Neural progenitor cell (in vitro differentiated cells): ENCODE results near the gene RRN3. TPM values are rescaled to one million over a fixed set of nuclear protein-coding genes. Genes with fewer than 3 reads are reported as not detected.
"Not testable (repeated sequence)": the region's sequence is repeated elsewhere in the genome, so short reads cannot be mapped to it uniquely, and the experiment has no call there.

Experiments used
- DNase-seq: peaks from one replicate; pipeline ENCODE4 v3.0.0-alpha.2; 2016; ENCODE audit warnings: low spot score
- H2AFZ ChIP-seq: fragments of 200-600 bp; sonication (generic); replicated peaks from 2 replicates; pipeline ENCODE4 v1.6.1; 2016; ENCODE audit warnings: antibody characterized with exemption
- H3F3A ChIP-seq: fragments of 200-600 bp; sonication (generic); 2 replicates; pipeline ENCODE4 v1.6.1; 2016; ENCODE audit warnings: antibody characterized with exemption, low read depth
- H3K27ac ChIP-seq: fragments of 200-600 bp; sonication (generic); 2 replicates; pipeline ENCODE4 v1.5.1; 2016; ENCODE audit warnings: mild to moderate bottlenecking
- H3K27me3 ChIP-seq: fragments of 200-600 bp; sonication (generic); 2 replicates; pipeline ENCODE4 v1.6.1; 2016; ENCODE audit warnings: mild to moderate bottlenecking, moderate library complexity
- H3K36me3 ChIP-seq: fragments of 200-600 bp; sonication (generic); 2 replicates; pipeline ENCODE4 v1.5.1; 2016
- H3K4me1 ChIP-seq: fragments of 200-600 bp; sonication (generic); 2 replicates; pipeline ENCODE4 v1.6.1; 2016; ENCODE audit warnings: mixed run types
- H3K4me2 ChIP-seq: fragments of 200-600 bp; sonication (generic); 2 replicates; pipeline ENCODE4 v1.6.1; 2016
- H3K4me3 ChIP-seq: fragments of 200-600 bp; sonication (generic); 2 replicates; pipeline ENCODE4 v1.5.1; 2016
- H3K79me2 ChIP-seq: fragments of 200-600 bp; sonication (generic); 2 replicates; pipeline ENCODE4 v1.6.1; 2016; ENCODE audit warnings: low read depth
- H3K9ac ChIP-seq: fragments of 200-600 bp; sonication (generic); 2 replicates; pipeline ENCODE4 v1.6.1; 2016
- H3K9me3 ChIP-seq: fragments of 200-600 bp; sonication (generic); 2 replicates; pipeline ENCODE4 v1.5.1; 2016; ENCODE audit warnings: low read depth
- H4K20me1 ChIP-seq: fragments of 200-600 bp; sonication (generic); 2 replicates; pipeline ENCODE4 v1.6.1; 2016; ENCODE audit warnings: low read depth
- H3K27ac Mint-ChIP-seq: 3 replicates; pipeline ENCODE4 v1.8.0; 2021; ENCODE audit warnings: mixed read lengths
- H3K27me3 Mint-ChIP-seq: 2 replicates; pipeline ENCODE4 v1.8.0; 2022; ENCODE audit warnings: low read depth, mild to moderate bottlenecking, inconsistent platforms, moderate library complexity, mixed read lengths; ENCODE audit not compliant: insufficient read depth
- H3K36me3 Mint-ChIP-seq: 3 replicates; pipeline ENCODE4 v1.8.0; 2021; ENCODE audit warnings: mixed read lengths
- H3K4me1 Mint-ChIP-seq: 3 replicates; pipeline ENCODE4 v1.8.0; 2021; ENCODE audit warnings: mixed read lengths
- H3K4me3 Mint-ChIP-seq: 3 replicates; pipeline ENCODE4 v1.8.0; 2021; ENCODE audit warnings: mild to moderate bottlenecking, moderate library complexity, mixed read lengths
- H3K9me3 Mint-ChIP-seq: 3 replicates; pipeline ENCODE4 v1.8.0; 2020; ENCODE audit warnings: mixed read lengths
- total RNA-seq: library from RNA; depleted of rRNA; stranded (reverse); fragments of >200 nt; gene quantifications from 2 replicates; pipeline ENCODE4 v1.2.3, GENCODE V29; 2015; ENCODE audit warnings: low replicate concordance
- TF ChIP-seq, protein P1 (sequence below): fragments of 200-600 bp; sonication (generic); IDR thresholded peaks from 2 replicates; pipeline ENCODE4 v1.5.1; 2017; ENCODE audit warnings: antibody characterized with exemption, mild to moderate bottlenecking

Gene RRN3
- total RNA-seq, 1 donor from 2014 or later, result 39.1 TPM

DNA sequence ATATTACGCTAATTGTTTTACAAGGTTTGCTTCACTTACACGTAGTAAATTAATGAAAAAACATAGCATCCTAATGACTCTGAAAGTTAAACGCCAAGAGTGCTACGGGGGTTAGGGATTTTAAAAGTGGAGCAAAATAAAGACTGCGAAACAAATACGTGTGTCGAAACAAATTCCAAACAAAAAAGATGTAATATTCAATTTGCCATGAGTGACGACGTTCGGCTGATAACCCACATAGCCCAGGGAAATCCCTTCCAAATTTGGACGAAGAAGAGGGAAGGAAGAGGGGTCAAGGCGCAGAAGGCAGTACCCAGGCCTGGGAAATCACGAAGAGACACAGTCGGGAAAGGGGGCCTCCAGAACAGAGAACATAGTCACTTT is 509 bp downstream of the RRN3 start:
- not testable (repeated sequence) for H3K27ac ChIP-seq, H3K9me3 Mint-ChIP-seq, H3K36me3 Mint-ChIP-seq, H3K4me1 ChIP-seq, H3K27ac Mint-ChIP-seq, H3K27me3 ChIP-seq, H3K27me3 Mint-ChIP-seq, H3K9me3 ChIP-seq, H3F3A ChIP-seq, DNase-seq, H2AFZ ChIP-seq, H4K20me1 ChIP-seq, H3K36me3 ChIP-seq
- Mint-ChIP-seq H3K4me3 (peak overlapping the region; percentile 99), H3K4me1 (peaks cover 10% of the 10 kb centered on the region)
- Histone ChIP-seq H3K9ac (peak overlapping the region; percentile 76), H3K4me3 (peak overlapping the region; percentile 61), H3K4me2 (peak overlapping the region; percentile 99), H3K79me2 (peaks cover 42% of the 10 kb centered on the region)

DNA sequence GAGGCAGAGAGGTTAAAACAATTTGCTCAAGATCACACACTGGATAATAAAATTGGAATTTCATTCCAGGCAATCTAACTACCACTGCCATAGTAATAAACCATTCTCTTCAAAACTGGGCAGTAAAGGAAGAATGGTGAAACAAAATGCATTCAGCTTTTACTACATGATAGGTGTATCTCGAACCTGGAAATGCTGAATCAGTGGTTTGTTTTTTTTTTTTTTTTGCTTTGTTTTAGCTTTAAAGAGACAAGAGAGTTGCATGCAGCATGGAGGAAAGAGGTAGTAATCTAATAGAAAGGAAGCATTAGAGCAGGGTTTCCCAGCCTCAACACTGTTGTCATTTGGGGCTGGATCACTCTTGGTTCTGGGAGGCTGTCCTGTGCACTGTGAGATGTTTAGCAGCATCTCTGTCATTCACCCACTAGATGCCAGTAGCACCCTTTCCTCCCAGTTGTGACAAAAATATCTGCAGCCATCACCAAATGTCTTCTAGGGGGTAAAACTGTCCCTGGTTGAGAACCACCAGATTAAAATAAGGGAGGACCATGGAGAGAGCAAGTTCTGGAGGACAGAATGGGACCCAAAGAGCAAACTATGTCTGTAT is 3.3 kb downstream of the RRN3 start:
- H3K4me3 Mint-ChIP-seq, H3K27ac Mint-ChIP-seq, H2AFZ ChIP-seq, H3K36me3 ChIP-seq, H3F3A ChIP-seq, H3K9me3 Mint-ChIP-seq, DNase-seq, H3K4me2 ChIP-seq, H4K20me1 ChIP-seq, H3K27me3 Mint-ChIP-seq, H3K27ac ChIP-seq, H3K4me1 ChIP-seq, H3K9me3 ChIP-seq, H3K4me3 ChIP-seq, H3K27me3 ChIP-seq, H3K36me3 Mint-ChIP-seq, H3K9ac ChIP-seq: not testable (repeated sequence)
- TF ChIP-seq, protein P1, sequence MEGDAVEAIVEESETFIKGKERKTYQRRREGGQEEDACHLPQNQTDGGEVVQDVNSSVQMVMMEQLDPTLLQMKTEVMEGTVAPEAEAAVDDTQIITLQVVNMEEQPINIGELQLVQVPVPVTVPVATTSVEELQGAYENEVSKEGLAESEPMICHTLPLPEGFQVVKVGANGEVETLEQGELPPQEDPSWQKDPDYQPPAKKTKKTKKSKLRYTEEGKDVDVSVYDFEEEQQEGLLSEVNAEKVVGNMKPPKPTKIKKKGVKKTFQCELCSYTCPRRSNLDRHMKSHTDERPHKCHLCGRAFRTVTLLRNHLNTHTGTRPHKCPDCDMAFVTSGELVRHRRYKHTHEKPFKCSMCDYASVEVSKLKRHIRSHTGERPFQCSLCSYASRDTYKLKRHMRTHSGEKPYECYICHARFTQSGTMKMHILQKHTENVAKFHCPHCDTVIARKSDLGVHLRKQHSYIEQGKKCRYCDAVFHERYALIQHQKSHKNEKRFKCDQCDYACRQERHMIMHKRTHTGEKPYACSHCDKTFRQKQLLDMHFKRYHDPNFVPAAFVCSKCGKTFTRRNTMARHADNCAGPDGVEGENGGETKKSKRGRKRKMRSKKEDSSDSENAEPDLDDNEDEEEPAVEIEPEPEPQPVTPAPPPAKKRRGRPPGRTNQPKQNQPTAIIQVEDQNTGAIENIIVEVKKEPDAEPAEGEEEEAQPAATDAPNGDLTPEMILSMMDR, result peak; percentile 9
- H3K4me1 Mint-ChIP-seq, result peaks cover 10% of the 10 kb centered on the region
- peaks cover 47% of the 10 kb centered on the region for H3K79me2 ChIP-seq

DNA sequence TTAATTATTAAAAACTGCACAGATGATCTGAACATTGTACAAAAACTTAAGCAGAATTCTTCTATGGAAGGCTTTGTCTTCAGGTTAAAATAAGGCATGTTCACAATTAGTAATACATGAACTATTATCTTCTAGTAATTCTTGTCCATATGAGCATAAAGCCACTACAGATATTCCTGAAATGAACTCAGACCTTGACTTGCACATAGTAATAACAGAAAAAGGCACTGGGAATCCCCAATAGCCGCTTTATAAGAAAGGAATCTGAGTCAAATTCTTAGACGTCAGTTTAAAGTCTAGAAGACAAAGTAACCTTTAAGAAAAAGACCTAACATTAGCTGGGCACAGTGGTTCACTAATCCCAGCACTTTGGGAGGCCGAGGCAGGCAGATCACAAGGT is 11.3 kb downstream of the RRN3 start:
- peaks cover 18% of the 10 kb centered on the region for H3K36me3 Mint-ChIP-seq
- not testable (repeated sequence) for H2AFZ ChIP-seq, H3K9me3 ChIP-seq, H3K9me3 Mint-ChIP-seq, H3K4me1 Mint-ChIP-seq, H3K9ac ChIP-seq, DNase-seq, H3K4me1 ChIP-seq, H3K4me3 ChIP-seq, H3K4me3 Mint-ChIP-seq, H3F3A ChIP-seq, H3K4me2 ChIP-seq, H3K79me2 ChIP-seq, H3K27ac ChIP-seq, H3K27me3 ChIP-seq, H3K27me3 Mint-ChIP-seq, H4K20me1 ChIP-seq, H3K27ac Mint-ChIP-seq
- peaks cover 14% of the 10 kb centered on the region for H3K36me3 ChIP-seq

DNA sequence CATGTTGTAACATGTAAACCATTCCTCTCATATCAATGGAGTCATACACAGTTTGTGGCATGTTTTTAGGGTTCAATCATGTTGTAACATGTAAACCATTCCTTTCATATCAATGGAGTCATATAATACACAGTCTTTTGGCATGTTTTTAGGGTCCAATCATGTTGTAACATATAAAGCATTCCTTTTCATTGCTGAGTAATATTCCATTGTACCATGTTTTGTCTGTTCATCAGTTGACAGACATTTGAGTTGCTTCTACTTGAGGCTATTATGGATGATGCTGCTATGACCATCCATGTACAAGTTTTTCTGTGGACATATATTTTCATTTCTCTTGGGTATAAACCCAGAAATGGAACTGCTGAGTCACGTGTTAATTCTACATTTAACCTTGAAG is 13.2 kb downstream of the RRN3 start:
- not testable (repeated sequence) for H3K27me3 Mint-ChIP-seq, H3K79me2 ChIP-seq, H3K4me2 ChIP-seq, H3K9ac ChIP-seq, H3K27me3 ChIP-seq, H3K36me3 ChIP-seq, H3F3A ChIP-seq, H3K27ac ChIP-seq, DNase-seq, H3K4me3 Mint-ChIP-seq, H3K9me3 ChIP-seq, H3K4me3 ChIP-seq, H2AFZ ChIP-seq, H3K4me1 ChIP-seq, H3K9me3 Mint-ChIP-seq, H4K20me1 ChIP-seq, H3K27ac Mint-ChIP-seq, H3K4me1 Mint-ChIP-seq
- H3K36me3 Mint-ChIP-seq, result peaks cover 22% of the 10 kb centered on the region

DNA sequence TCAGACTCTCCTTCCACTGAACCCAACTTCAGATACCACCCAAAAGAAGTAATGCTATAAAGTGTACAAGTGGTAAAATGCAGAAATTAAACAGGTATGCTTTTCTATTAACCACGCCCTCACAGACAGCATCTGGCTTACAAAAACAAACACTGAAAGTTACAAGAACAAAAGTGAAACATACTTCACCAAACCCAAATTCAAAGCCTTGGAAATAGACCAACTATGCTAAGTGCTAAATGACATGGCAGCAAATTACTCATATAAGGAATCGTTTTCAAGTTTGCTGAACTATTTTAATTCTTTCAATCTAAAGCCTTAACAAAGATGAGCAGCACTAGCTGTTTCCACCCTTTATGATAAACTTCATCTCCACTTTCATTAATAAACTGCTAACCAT is 17.9 kb downstream of the RRN3 start:
- H3K27ac Mint-ChIP-seq, H3K4me1 ChIP-seq, H4K20me1 ChIP-seq: not testable (repeated sequence)

More for the DNA sequence above, 17.9 kb downstream of the RRN3 start:
- not testable (repeated sequence) for H3K4me1 Mint-ChIP-seq, H3K4me2 ChIP-seq, DNase-seq, H3K9ac ChIP-seq, H3K4me3 Mint-ChIP-seq, H3K79me2 ChIP-seq, H3K27ac ChIP-seq, H2AFZ ChIP-seq, H3K9me3 Mint-ChIP-seq, H3K9me3 ChIP-seq, H3K27me3 Mint-ChIP-seq, H3K27me3 ChIP-seq, H3K4me3 ChIP-seq
- peaks cover 22% of the 10 kb centered on the region for H3K36me3 Mint-ChIP-seq
- H3K36me3 ChIP-seq, result peaks cover 15% of the 10 kb centered on the region
- peaks cover 20% of the 10 kb centered on the region for H3F3A ChIP-seq
